Activated CD8-positive, alpha-beta memory T cell treated with anti-CD3 and anti-CD28 coated beads, Interleukin-2, amount 50 U/mL, for 24 hours (primary cell): Measurements from ENCODE around the gene PKD1L1.
"Not testable (repeated sequence)": the region's sequence is repeated elsewhere in the genome, so short reads cannot be mapped to it uniquely, and the experiment has no call there.

ENCODE experiments used
- DNase-seq: peaks from one replicate; pipeline ENCODE4 v3.0.0-alpha.2; 2020; ENCODE audit errors: extremely low read depth

PKD1L1 gene

DNA sequence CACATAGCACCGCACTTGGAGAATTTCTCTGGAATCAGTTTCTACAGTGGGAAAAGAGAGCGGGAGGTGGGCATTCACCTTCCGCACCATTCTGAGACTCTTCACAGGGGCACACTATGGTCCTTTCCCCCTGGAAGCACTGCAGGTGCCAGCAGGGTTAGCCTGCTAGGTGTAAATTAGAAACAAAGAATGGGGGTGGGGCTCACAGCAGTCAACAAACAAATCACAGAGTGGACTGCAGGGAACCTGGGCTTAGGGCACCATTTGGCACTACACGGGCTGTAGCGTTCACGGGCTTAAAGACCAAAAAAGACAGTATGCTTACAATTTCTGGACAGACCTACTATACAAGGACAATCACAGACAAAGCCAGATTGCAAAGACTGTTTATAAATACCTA is 8.0 kb upstream of the PKD1L1 start:
- no peak for DNase-seq

- DNase-seq, result no peak
Measured at GRCh38 chr7:47954231-47954911, 6.1 kb upstream of the PKD1L1 start.

DNA sequence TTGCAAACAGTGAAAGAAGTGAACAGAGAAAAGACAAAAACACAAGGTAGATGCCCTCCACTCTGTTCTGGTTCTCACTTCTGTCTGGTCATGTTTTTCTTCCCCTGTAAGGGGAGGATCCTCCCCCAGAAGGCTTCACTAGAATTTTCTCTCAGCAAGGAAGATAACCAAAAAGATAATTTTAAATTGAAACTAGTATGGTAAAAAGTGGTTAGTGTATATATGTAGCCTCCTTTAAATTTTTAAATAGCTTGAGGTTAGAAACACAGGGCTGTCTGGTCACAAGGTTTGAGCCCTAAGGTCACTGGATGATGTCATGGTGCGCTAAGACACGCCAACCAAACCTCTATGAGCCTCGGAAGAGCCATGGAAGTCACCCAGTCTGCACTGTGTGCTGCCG is 5.6 kb upstream of the PKD1L1 start:
- no peak for DNase-seq

DNA sequence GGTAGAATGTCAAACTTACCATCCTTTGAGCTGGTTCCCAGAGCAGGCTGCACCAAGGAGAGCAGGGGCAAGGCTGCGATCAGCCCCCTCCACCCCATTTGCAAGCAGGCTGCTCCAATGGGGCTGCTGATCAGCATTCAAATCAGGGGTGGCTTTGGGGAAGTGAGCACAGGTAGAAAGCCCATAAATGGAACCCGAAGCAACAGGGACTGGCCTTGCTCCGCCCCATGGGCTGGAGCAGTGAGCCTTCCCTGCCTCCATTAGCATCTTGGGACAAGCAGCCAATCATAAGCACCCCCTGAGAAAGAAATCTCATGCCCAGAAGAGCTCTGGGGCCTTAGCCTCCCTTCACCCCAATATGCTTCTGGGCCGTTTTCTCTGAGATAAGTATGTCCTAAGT is 4.0 kb upstream of the PKD1L1 start:
- DNase-seq, result no peak

DNA sequence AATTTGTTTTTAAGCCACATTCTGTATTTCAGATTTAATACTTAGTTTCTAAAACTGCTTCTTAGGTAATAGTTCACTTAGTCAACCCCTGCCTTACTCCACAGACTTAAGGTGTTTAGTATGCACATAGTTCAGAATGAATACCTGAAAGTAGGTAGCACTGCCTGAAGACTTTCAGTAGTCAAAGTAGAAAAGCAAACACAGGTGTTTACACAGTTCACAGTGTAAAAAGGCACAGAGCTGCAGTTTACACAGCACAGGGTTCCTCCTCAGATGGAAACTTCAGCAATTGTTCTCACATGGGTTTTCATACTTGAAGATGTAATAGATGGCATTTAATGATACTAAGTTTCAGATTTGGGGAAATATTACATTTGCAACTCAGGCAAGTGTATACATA is 3.1 kb upstream of the PKD1L1 start:
- DNase-seq, result no peak

GRCh38 chr7:47950714-47951113 is 2.4 kb upstream of the PKD1L1 start:
- no peak for DNase-seq

DNA sequence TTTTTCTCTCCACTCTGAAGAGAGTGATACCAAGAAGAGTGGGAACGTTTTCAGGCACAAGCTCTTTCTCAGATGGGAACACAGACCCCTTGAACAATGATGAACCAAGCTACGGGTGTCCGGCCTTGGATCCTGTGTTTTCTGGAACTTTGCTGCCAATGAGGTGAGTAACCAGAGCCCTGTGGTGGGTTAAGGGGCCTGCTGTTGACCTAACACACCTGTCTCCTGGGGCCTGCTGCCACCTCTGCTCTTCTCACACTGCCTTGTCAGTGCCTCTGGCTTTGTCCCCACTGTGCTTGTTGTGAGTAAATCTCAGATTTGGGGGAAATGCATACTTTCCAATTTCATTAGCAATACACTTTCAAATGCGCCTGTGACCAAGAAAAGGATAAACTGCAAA is 1.4 kb upstream of the PKD1L1 start:
- DNase-seq, result no peak

DNA sequence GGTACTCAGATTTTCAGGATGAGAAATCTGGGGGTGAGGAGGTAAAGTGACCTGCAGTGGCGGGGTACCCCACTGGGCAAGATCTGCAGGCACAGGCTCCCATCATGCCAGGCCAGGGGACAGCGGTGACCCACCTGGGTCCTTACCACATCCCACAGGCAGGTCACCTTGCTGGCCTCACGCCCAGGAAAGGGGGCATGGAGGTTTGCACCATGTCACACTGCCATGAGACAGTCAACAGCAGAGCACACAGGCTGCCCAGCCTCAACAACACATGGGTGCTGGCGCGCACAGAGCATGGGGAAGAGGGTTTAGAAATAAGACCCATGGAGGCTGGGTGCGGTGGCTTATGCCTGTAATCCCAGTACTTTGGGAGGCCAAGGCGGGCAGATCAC is 914 bp downstream of the PKD1L1 start:
- DNase-seq, result no peak

- DNase-seq, result no peak
Measured at GRCh38 chr7:47946581-47947354, 1.5 kb downstream of the PKD1L1 start.

DNA sequence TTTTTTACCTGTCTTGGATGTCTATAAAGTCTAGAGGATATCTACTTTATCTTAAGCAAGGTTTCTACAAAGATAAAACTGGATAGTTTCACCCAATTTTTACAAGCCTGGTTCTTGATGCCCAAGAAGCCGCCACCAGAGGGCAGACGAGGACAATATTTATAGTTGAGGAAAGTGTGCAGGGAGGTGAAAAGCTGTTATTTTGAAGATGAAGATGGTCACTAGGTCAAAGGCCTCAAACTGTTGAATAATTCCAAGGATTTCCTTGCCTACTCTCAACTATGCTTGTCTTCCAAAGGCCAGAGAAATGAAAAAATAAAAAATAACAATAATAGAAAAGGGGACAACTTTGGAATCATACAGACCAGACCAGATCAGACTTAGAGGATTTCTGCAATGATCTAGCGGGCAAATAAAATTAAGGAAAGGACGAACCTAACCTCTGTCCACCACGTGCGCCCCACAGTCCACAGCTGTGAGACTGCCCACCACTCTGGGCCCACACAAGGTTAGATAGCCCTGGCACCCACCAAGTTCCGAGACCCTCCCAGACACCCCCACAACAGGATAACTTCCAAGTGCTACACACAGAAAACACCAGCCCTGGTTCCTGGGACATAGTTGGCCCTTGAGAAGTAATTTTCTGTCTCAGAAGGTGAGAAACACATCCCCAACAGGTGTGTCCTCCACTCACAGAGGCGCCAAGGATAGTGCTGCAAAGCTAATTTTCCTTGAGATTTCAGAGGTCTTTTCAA is 2.8 kb downstream of the PKD1L1 start:
- peak; percentile 46 for DNase-seq

- DNase-seq, result no peak
Measured at GRCh38 chr7:47944536-47945260, 3.6 kb downstream of the PKD1L1 start.

GRCh38 chr7:47943676-47944474 is 4.4 kb downstream of the PKD1L1 start:
- no peak for DNase-seq

DNA sequence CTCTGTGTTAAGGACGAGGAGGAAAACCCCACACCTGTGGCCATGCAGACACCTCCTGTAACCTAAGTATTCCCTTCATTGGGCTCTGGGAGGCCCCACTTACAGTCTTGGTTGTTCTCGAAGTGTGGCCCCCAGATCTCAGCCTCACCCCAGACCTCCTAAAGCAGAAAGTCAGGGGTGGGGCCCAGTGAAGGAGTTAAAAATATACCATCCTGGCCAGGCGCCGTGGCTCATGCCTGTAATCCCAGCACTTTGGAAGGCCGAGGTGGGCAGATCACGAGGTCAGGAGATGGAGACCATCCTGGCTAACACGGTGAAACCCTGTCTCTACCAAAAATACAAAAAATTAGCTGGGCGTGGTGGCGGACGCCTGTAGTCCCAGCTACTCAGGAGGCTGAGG is 5.6 kb downstream of the PKD1L1 start:
- DNase-seq, result not testable (repeated sequence)

GRCh38 chr7:47942132-47942531 is 6.1 kb downstream of the PKD1L1 start:
- DNase-seq, result no peak

DNA sequence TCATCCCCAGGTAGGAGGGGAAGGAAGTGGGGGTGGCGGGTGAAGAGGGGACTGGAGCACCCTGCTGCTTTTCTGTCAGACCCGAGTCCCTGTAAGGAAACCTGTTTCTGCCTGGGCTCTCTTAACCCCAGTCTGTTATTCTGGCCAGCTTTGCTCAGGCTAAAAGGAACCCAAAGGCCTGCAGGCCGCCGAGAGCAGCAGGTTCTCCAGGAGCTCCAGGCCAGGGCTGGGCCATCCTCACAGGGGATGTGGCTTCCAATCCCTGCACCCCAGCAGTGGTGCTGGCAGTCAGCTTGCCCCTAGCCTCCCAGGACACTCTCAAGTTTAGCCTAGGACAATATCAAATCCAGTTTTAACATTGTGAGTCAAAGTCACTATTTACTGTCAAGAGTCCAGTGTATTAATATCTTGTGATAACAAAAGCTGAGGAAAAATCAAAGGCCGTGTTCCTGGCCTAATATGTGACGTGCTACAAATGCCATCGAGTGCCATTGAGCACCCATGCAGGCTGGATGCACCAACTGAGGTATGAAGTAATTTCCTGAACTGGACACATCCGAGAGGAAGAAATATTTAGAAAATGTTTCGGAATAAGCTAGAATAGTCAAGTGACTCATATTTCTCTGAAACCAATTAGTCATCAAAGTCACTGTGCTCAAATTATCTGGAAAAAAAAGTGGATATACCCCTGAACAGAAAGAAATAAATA is 7.0 kb downstream of the PKD1L1 start:
- DNase-seq, result no peak

- DNase-seq, result no peak
Measured at GRCh38 chr7:47940088-47941013, 7.9 kb downstream of the PKD1L1 start.

- DNase-seq, result no peak
Measured at GRCh38 chr7:47939425-47940036, 8.7 kb downstream of the PKD1L1 start.

GRCh38 chr7:47938574-47939165 is 9.6 kb downstream of the PKD1L1 start:
- no peak for DNase-seq
